ENCODE results near the gene IQGAP1.
A peak's percentile ranks its signal among the peaks of the same experiment; 100 is the strongest.

IQGAP1 gene

GRCh38 chr15:90387534-90388461 is at the start of gene IQGAP1:
TSS of gene IQGAP1 (plus strand) at chr15:90388242. CDS start at chr15:90388342, 100 bp downstream.
- Histone ChIP-seq H3K9me3 (no peaks in the 10 kb centered on the region), H3K4me3 (ENCODE audit: low read depth in 1 of 2, low read length in 1 of 2) (peak within 1 kb of the TSS; percentile 68 to 84), H3K27me3 (peaks cover 6% of the 10 kb centered on the region), H3K4me1 (ENCODE audit: control insufficient read depth in 1 of 2, insufficient read depth in 1 of 2, low read depth in 1 of 2, low read length in 1 of 2) (peaks cover 45% of the 10 kb centered on the region in 2 experiments), H3K36me3 (peaks cover 25% of the 10 kb centered on the region), H3K27ac (peak within 1 kb of the TSS; percentile 99)
- peak; percentile 25 for TF ChIP-seq CTCF (IDR thresholded peaks at IDR 0.05)

DNA sequence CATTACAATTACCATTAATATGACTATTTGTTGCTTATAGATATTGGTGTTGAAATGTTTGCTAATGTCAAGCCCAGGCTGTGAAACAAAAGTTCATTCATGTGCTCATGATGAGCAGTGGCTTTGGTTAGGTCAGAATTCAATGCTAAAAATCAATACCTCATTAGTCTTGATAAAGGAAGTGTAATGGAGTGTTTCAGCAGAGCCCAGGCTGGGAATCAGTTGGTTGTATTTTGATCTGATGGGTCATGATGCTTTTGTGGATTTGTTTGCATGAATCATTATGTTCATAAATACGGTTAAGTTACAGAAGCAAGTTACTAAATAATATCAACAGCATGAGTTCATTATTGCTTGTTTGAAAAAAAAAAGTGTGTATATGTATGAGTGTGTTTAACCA is 49.5 kb upstream of the IQGAP1 start:
- no peak for TF ChIP-seq CTCF (IDR thresholded peaks at IDR 0.05)
- Histone ChIP-seq H3K27ac (no peak overlapping the region), H3K4me3 (ENCODE audit: low read depth in 1 of 2, low read length in 1 of 2) (no peak overlapping the region), H3K4me1 (ENCODE audit: control insufficient read depth in 1 of 2, insufficient read depth in 1 of 2, low read depth in 1 of 2, low read length in 1 of 2) (peaks cover 39 to 44% of the 10 kb centered on the region in 2 experiments), H3K36me3 (no peaks in the 10 kb centered on the region), H3K9me3 (no peaks in the 10 kb centered on the region), H3K27me3 (no peaks in the 10 kb centered on the region)

- no peaks in the 10 kb centered on the region for H3K9me3 ChIP-seq
- H3K27ac ChIP-seq, result no peak overlapping the region
- H3K4me1 ChIP-seq (ENCODE audit: control insufficient read depth in 1 of 2, insufficient read depth in 1 of 2, low read depth in 1 of 2, low read length in 1 of 2), result peaks cover 55% of the 10 kb centered on the region in 2 experiments
- H3K4me3 ChIP-seq (ENCODE audit: low read depth in 1 of 2, low read length in 1 of 2), result no peak overlapping the region
- H3K27me3 ChIP-seq, result no peaks in the 10 kb centered on the region
- no peaks in the 10 kb centered on the region for H3K36me3 ChIP-seq
- no peak for TF ChIP-seq CTCF (IDR thresholded peaks at IDR 0.05)
Observed at GRCh38 chr15:90340345-90340744, 47.7 kb upstream of the IQGAP1 start.

- Histone ChIP-seq H3K27me3 (no peaks in the 10 kb centered on the region), H3K4me1 (ENCODE audit: control insufficient read depth in 1 of 2, insufficient read depth in 1 of 2, low read depth in 1 of 2, low read length in 1 of 2) (peaks cover 29 to 32% of the 10 kb centered on the region in 2 experiments), H3K27ac (no peak overlapping the region), H3K9me3 (no peaks in the 10 kb centered on the region), H3K4me3 (ENCODE audit: low read depth in 1 of 2, low read length in 1 of 2) (no peak overlapping the region), H3K36me3 (no peaks in the 10 kb centered on the region)
- TF ChIP-seq CTCF (IDR thresholded peaks at IDR 0.05), result no peak
Observed at GRCh38 chr15:90343302-90343790, 44.7 kb upstream of the IQGAP1 start.

- no peak overlapping the region for H3K4me3 ChIP-seq (ENCODE audit: low read depth in 1 of 2, low read length in 1 of 2)
- no peaks in the 10 kb centered on the region for H3K27me3 ChIP-seq
- H3K4me1 ChIP-seq (ENCODE audit: control insufficient read depth in 1 of 2, insufficient read depth in 1 of 2, low read depth in 1 of 2, low read length in 1 of 2), result peaks cover 27 to 30% of the 10 kb centered on the region in 2 experiments
- no peak for TF ChIP-seq CTCF (IDR thresholded peaks at IDR 0.05)
- H3K27ac ChIP-seq, result peak overlapping the region; percentile 61
- no peaks in the 10 kb centered on the region for H3K9me3 ChIP-seq
- no peaks in the 10 kb centered on the region for H3K36me3 ChIP-seq
Observed at GRCh38 chr15:90344662-90345061, 43.4 kb upstream of the IQGAP1 start.

Measured in neutrophil (primary cell).